ENCODE results near the gene NT5E. TPM values are rescaled to one million over a fixed set of nuclear protein-coding genes. Genes with fewer than 3 reads are reported as not detected.

The NT5E gene
- total RNA-seq, 4 donors from 2014 or later = 0.68 to 6.7 (median 3.2) TPM

DNA sequence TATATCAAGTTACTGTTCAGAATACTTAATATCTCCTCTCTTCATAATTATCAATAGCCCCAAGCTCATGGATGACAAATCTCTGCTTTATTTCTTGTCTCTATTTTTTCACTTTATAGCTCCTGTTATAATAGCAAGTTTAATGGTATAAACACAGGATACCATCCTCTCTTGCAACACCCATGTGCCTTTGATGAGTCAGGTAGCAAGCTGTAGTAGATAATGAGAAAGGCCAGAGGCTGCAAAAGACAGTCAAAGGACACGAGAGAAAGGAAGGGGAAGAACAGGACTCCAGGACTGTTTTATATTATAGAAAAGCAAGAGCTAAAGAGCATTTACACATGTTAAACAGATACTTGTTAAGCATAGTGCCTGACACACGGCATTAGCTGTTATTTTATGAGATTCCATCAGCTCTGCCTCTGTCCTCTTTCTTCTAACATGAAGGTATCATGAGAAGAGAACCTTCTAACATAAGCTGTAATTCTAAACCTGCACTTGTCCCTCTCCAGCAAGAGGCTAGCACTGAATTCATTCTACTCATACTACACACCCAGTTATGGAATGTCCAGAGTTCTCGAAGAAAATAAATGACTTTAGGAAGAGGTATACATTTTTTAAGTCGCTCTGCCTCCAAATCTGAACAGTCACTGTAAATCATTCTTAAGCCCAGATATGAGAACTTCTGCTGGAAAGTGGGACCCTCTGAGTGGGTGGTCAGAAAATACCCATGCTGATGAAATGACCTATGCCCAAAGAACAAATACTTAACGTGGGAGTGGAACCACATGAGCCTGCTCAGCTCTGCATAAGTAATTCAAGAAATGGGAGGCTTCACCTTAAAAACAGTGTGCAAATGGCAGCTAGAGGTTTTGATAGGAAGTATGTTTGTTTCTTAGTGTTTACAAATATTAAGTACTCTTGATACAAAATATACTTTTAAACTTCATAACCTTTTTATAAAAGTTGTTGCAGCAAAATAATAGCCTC is 45.0 kb downstream of the NT5E start:
- Histone ChIP-seq H3K27ac (no peak overlapping the region), H3K36me3 (no peaks in the 10 kb centered on the region), H3K4me3 (no peak overlapping the region), H3K27me3 (no peaks in the 10 kb centered on the region), H3K4me1 (no peaks in the 10 kb centered on the region), H3K9me3 (peaks cover 0 to 7% (median 0%) of the 10 kb centered on the region in 3 donors)
- DNase-seq = no peak
- 59 to 64% methylated on average over 5 of the region's 5 CpGs for WGBS, 2 donors
- intact Hi-C loops (cut with DNase I) = no loop called here
- TF ChIP-seq CTCF (IDR thresholded peaks at IDR 0.05) (no peak), POLR2A (IDR thresholded peaks at IDR 0.05) (no peak)

DNA sequence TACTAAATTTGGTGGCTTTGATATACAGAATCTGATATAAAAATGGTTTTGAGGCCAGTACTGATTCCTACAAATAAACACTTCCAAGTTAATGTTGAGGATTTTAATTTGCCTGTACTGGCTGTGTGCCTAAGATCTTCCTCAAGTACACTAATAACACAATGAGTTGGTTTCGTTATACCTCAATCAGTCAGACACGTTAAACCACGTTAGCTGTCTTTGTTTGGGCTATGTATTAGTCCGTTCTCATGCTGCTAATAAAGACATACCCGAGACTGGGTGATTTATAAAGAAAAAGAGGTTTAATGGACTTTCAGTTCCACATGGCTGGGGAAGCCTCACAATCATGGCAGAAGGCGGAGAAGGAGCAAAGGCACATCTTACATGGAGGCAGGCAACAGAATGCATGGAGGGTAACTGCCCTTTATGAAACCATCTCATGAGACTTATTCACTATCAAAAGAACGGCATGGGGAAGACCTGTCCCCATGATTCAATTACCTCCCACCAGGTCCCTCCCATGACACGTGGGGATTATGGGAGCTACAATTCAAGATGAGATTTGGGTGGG is 46.2 kb downstream of the NT5E start:
- Histone ChIP-seq H3K4me1 (no peaks in the 10 kb centered on the region), H3K27ac (no peak overlapping the region), H3K27me3 (no peaks in the 10 kb centered on the region), H3K4me3 (no peak overlapping the region), H3K9me3 (peaks cover 0 to 7% (median 0%) of the 10 kb centered on the region in 3 donors), H3K36me3 (no peaks in the 10 kb centered on the region)
- no peak for DNase-seq
- no peak for TF ChIP-seq POLR2A (IDR thresholded peaks at IDR 0.05)
- no peak for TF ChIP-seq CTCF (IDR thresholded peaks at IDR 0.05)
- intact Hi-C loops (cut with DNase I) = no loop called here
- 54 to 75% methylated on average over 8 of the region's 8 CpGs for WGBS, 2 donors

DNA sequence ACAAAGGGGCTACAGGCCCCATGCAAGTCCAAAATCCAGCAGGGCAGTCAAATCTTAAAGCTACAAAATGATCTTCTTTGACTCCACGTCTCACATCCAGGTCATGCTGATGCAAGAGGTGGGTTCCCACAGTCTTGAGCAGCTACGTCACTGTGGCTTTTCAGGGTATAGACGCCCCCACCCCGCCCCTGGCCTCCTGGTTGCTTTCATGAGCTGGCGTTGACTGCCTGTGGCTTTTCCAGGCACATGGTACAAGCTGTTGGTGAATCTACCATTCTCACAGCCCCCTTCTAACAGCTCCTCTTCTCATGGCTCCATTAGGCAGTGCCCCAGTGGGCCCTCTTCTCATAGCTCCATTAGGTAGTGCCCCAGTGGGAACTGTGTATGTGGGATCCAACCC is 47.0 kb downstream of the NT5E start:
- no peaks in the 10 kb centered on the region for H3K27me3 ChIP-seq
- no peak overlapping the region for H3K4me3 ChIP-seq
- H3K27ac ChIP-seq = no peak overlapping the region
- intact Hi-C loops (cut with DNase I) = no loop called here
- peaks cover 0 to 7% (median 0%) of the 10 kb centered on the region in 3 donors for H3K9me3 ChIP-seq
- DNase-seq = no peak
- H3K4me1 ChIP-seq = no peaks in the 10 kb centered on the region
- peaks cover 0 to 8% (median 0%) of the 10 kb centered on the region in 3 donors for H3K36me3 ChIP-seq
- WGBS, 2 donors = 79 to 96% methylated on average over 5 of the region's 5 CpGs
- TF ChIP-seq CTCF (IDR thresholded peaks at IDR 0.05) (no peak), POLR2A (IDR thresholded peaks at IDR 0.05) (no peak)

- peaks cover 0 to 26% (median 0%) of the 10 kb centered on the region in 3 donors for H3K36me3 ChIP-seq
- peaks cover 0 to 7% (median 0%) of the 10 kb centered on the region in 3 donors for H3K9me3 ChIP-seq
- no peaks in the 10 kb centered on the region for H3K4me1 ChIP-seq
- DNase-seq = no peak
- 50 to 61% methylated on average over 2 of the region's 2 CpGs for WGBS, 2 donors
- no peak for TF ChIP-seq CTCF (IDR thresholded peaks at IDR 0.05)
- TF ChIP-seq POLR2A (IDR thresholded peaks at IDR 0.05) = no peak
- no peak overlapping the region for H3K27ac ChIP-seq
- intact Hi-C loops (cut with DNase I) = no loop called here
- H3K27me3 ChIP-seq = no peaks in the 10 kb centered on the region
- H3K4me3 ChIP-seq = no peak overlapping the region
These were observed 48.8 kb downstream of the NT5E start for GRCh38 chr6:85498596-85499258.

Data from esophagus squamous epithelium (tissue), 5 donors.